WTC11 (cell line): Measurements from ENCODE around the gene PXDC1.

Source experiments
- CREM ChIP-seq: sonication (generic); formaldehyde crosslinking; IDR thresholded peaks from 2 replicates; pipeline ENCODE4 v1.8.1; 2022; ENCODE audit warnings: mild to moderate bottlenecking, missing genetic modification reagents, moderate library complexity
- JUN ChIP-seq: sonication (generic); formaldehyde crosslinking; IDR thresholded peaks from 2 replicates; pipeline ENCODE4 v1.8.0; 2023; ENCODE audit warnings: mild to moderate bottlenecking, missing genetic modification reagents
- MYBL2 ChIP-seq: sonication (generic); formaldehyde crosslinking; IDR thresholded peaks from 2 replicates; pipeline ENCODE4 v1.8.1; 2023; ENCODE audit warnings: mild to moderate bottlenecking, moderate library complexity, missing genetic modification reagents
- ZNF423 ChIP-seq: fragments of 250-450 bp; sonication (Bioruptor Pico); IDR thresholded peaks from 2 replicates; pipeline ENCODE4 v2.1.2; 2022; ENCODE audit warnings: mild to moderate bottlenecking, moderate library complexity
- TF ChIP-seq, protein P1 (sequence below): fragments of 200-600 bp; IDR thresholded peaks from 2 replicates; pipeline ENCODE4 v1.8.0; 2022; ENCODE audit warnings: antibody characterized with exemption
- TF ChIP-seq, protein P2 (sequence below): sonication (generic); formaldehyde crosslinking; conservative IDR thresholded peaks from 2 replicates; pipeline ENCODE4 v1.8.1; 2022; ENCODE audit warnings: mild to moderate bottlenecking, missing genetic modification reagents
- TF ChIP-seq, protein P3 (sequence below): sonication (generic); formaldehyde crosslinking; IDR thresholded peaks from 2 replicates; pipeline ENCODE4 v1.8.0; 2022; ENCODE audit warnings: missing genetic modification reagents
- TF ChIP-seq, protein P4 (sequence below): sonication (generic); formaldehyde crosslinking; IDR thresholded peaks from 2 replicates; pipeline ENCODE4 v1.8.1; 2022; ENCODE audit warnings: low read depth, missing genetic modification reagents, borderline replicate concordance
- TF ChIP-seq, protein P5 (sequence below): fragments of 250-450 bp; sonication (Bioruptor Pico); IDR thresholded peaks from 2 replicates; pipeline ENCODE4 v1.9.0; 2021; ENCODE audit warnings: moderate library complexity, mild to moderate bottlenecking, inconsistent platforms, borderline replicate concordance

DNA sequence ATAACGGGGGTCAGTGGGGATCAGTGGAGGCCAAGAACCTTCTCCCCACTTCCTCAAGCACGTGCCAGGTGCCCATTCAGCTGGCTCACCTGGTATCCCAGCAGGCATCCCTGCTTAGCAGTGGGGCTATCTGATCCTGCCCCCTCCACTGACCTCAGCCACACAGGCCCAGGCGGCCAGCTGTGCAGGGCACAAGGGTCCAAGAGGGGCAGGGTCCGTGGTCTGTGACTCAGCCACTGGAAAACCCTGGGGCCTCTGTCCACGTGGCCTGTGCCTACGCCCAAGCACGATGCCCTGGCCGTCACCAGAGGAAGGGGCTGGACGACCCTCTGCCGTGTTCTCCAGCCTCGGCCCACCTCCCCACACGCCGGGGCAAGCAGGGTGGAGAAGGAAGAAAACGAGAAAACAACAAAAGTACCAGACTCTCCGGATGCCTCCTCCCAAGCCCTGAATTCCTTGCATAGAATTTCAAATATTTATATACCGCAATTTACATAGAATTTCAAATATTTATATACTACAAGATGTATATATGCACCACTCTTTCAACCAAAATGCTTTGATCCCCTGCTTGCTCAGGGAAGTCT is 12.1 kb downstream of the PXDC1 start:
- TF ChIP-seq, protein P1, sequence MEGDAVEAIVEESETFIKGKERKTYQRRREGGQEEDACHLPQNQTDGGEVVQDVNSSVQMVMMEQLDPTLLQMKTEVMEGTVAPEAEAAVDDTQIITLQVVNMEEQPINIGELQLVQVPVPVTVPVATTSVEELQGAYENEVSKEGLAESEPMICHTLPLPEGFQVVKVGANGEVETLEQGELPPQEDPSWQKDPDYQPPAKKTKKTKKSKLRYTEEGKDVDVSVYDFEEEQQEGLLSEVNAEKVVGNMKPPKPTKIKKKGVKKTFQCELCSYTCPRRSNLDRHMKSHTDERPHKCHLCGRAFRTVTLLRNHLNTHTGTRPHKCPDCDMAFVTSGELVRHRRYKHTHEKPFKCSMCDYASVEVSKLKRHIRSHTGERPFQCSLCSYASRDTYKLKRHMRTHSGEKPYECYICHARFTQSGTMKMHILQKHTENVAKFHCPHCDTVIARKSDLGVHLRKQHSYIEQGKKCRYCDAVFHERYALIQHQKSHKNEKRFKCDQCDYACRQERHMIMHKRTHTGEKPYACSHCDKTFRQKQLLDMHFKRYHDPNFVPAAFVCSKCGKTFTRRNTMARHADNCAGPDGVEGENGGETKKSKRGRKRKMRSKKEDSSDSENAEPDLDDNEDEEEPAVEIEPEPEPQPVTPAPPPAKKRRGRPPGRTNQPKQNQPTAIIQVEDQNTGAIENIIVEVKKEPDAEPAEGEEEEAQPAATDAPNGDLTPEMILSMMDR, result no peak
- TF ChIP-seq, protein P2, sequence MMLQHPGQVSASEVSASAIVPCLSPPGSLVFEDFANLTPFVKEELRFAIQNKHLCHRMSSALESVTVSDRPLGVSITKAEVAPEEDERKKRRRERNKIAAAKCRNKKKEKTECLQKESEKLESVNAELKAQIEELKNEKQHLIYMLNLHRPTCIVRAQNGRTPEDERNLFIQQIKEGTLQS, result no peak
- TF ChIP-seq CREM (no peak), JUN (CRISPR knock-in tag) (no peak), ZNF423 (no peak), MYBL2 (no peak)
- TF ChIP-seq, protein P3, sequence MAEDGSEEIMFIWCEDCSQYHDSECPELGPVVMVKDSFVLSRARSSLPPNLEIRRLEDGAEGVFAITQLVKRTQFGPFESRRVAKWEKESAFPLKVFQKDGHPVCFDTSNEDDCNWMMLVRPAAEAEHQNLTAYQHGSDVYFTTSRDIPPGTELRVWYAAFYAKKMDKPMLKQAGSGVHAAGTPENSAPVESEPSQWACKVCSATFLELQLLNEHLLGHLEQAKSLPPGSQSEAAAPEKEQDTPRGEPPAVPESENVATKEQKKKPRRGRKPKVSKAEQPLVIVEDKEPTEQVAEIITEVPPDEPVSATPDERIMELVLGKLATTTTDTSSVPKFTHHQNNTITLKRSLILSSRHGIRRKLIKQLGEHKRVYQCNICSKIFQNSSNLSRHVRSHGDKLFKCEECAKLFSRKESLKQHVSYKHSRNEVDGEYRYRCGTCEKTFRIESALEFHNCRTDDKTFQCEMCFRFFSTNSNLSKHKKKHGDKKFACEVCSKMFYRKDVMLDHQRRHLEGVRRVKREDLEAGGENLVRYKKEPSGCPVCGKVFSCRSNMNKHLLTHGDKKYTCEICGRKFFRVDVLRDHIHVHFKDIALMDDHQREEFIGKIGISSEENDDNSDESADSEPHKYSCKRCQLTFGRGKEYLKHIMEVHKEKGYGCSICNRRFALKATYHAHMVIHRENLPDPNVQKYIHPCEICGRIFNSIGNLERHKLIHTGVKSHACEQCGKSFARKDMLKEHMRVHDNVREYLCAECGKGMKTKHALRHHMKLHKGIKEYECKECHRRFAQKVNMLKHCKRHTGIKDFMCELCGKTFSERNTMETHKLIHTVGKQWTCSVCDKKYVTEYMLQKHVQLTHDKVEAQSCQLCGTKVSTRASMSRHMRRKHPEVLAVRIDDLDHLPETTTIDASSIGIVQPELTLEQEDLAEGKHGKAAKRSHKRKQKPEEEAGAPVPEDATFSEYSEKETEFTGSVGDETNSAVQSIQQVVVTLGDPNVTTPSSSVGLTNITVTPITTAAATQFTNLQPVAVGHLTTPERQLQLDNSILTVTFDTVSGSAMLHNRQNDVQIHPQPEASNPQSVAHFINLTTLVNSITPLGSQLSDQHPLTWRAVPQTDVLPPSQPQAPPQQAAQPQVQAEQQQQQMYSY, result no peak
- TF ChIP-seq, protein P4, sequence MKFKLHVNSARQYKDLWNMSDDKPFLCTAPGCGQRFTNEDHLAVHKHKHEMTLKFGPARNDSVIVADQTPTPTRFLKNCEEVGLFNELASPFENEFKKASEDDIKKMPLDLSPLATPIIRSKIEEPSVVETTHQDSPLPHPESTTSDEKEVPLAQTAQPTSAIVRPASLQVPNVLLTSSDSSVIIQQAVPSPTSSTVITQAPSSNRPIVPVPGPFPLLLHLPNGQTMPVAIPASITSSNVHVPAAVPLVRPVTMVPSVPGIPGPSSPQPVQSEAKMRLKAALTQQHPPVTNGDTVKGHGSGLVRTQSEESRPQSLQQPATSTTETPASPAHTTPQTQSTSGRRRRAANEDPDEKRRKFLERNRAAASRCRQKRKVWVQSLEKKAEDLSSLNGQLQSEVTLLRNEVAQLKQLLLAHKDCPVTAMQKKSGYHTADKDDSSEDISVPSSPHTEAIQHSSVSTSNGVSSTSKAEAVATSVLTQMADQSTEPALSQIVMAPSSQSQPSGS (CRISPR knock-in tag), result no peak
- TF ChIP-seq, protein P5, sequence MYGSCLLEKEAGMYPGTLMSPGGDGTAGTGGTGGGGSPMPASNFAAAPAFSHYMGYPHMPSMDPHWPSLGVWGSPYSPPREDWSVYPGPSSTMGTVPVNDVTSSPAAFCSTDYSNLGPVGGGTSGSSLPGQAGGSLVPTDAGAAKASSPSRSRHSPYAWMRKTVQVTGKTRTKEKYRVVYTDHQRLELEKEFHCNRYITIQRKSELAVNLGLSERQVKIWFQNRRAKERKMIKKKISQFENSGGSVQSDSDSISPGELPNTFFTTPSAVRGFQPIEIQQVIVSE (CRISPR knock-in tag), result no peak
